Stimulated activated CD8-positive, alpha-beta memory T cell treated with anti-CD3 and anti-CD28 coated beads, Interleukin-4, amount 100 ng/mL, for 48 hours (primary cell): Measurements from ENCODE around the gene ZNF488.

Experiments
- DNase-seq: peaks from one replicate; pipeline ENCODE4 v3.0.0-alpha.2; 2020

The ZNF488 gene

DNA sequence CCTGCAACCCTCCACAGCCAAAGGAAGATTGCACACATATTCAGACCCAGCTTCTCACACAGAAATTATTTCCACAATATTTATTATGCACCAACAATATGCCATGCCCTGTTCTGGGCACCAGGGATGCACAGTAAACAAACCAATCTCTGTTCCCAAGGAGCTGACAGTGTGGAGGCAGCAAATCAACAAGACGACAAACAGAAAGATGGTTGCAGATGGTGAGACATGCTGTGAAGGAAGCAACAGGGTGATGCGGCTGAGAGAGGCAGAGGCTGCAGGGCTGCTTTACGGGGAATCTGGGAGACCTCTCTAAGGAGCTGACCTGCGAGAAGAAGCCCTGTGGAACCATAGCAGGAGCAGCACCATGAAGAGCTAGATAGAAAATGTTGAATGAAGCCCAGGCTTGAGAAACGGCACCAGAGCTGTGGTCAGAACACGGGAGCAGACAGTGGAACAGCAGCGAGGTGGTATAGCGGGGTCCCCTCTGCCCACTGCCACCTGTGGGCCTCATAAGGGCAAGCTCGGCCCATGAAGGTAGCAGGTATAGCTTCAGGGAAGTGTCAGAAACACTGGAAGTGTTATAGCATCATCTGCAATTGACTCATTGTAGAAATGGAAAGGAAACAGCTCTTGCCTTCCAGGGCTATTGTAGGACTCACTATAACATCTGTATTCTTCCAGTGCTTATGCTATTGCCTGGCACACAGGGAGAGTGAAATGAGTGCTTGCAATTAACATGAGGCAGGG lies 18.5 kb downstream of the ZNF488 start:
- no peak for DNase-seq

DNA sequence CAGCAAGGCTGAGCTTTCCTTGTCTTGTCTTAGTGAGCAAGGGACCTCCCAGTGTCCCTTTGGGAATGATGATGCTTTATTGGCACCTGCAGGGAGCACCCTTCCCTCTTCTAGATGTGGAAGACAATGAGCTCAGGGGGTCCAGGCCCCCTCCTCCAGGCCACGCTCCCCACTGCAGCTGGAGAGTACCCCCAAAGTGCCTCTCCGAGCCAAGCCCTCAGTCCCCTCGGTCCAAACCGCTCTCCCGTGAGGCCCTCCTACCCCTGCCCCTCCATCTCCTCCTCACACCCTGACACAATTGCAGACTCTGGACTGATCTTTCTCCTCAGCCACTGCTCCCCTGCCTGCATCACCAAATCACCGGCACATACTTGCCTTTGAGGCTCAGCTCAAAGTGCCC lies 19.2 kb downstream of the ZNF488 start:
- DNase-seq = no peak

DNA sequence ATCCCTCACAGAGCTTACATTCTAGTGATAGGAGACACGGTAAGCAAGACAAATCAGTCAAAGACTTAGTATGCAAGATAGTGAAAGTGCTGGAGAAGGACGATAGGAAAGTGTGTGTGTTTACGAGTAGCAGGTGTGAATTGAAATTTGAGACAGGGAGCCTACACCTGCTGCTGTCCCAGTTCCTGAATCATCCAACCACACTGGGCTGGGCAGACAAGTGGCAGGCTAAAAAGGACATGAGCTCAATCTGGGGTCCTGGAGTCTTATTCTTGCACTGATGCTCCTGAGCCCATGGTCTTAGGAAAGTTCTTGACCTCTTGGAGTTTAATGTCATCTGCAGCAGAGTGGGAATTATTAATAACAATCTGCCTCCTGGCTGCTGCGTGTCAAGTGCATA lies 19.7 kb downstream of the ZNF488 start:
- DNase-seq = no peak

DNA sequence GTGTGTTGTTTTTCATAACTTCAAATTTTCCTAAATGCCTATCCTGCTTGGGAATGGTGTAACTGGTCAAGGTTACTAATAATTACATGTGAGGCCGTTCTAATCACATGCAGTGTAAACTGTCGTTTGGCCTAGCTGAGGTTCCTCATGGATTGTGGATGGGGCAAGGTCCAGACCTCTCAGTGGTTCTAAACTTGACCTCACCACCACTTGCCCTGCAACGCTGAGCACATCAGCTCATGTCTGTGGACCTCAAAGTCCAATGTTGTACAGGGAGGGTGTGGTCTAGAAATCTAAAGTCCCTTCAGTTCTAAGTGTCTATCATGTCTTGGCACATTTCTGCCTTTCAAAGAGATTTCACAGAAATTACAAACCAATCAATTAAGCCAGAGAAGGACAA lies 20.3 kb downstream of the ZNF488 start:
- no peak for DNase-seq

DNA sequence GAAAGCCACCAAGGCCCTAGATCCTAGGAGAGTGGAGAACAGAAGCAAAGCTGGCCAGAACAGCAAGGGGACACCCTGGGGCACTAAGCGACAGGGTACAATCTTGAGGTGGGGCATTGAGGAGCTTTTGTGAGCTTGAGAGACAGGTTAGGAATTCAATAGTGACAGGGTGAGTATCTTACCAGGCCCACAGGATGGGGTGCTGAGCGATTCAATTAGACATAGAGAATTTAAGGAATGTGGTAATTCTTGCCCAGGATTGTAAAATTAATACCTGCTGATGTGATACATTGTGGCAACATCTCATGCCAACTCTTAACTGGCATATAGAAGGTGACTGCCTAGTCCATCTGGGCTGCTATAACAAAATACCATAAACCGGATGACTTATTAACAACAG lies 21.9 kb downstream of the ZNF488 start:
- no peak for DNase-seq

DNA sequence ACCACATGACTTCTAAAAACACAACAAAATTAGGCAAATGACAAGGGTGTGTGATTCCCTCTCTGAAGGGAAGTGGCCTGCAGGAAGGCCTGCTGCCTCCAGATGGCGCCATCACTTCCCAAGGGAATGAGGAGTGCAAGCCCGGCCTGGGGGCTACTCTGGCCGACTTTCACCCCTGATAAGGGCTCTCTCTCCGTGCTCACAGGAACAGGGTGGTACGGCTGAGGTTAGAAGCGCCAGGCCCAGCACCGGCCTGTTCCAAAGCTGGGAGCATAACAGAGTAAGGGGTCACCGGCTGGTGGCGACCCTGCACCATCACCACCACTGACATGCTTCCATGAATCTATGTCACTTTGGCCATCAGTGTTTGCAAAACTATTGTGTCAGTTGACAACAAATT lies 22.8 kb downstream of the ZNF488 start:
- peak; percentile 73 for DNase-seq

DNA sequence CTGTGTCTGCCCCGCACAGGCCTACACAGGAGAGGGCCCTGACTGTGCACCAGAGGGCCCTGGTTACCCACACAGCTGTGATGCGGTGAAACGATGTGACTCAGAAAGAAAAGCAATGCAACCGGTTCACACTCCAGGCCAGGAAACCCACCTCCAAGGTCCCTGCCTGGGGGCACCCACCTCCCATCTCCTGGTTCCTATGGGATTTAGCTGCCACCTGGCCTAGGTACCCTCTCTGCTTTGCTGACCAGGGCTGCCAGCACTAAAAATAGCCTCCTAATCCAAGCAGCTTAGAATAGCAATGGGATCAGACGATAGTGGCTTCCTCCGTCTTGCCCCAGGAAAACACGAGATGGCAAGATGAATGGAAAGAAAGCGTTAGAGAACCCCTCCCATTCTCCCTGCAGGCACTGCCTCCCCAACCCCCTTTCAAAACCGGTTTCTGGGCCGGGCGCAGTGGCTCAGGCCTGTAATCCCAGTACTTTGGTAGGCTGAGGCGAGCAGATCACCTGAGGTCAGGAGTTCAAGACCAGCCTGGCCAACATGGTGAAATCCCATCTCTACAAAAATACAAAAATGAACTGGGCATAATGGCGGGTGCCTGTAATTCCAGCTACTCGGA lies 23.6 kb downstream of the ZNF488 start:
- DNase-seq = no peak

DNA sequence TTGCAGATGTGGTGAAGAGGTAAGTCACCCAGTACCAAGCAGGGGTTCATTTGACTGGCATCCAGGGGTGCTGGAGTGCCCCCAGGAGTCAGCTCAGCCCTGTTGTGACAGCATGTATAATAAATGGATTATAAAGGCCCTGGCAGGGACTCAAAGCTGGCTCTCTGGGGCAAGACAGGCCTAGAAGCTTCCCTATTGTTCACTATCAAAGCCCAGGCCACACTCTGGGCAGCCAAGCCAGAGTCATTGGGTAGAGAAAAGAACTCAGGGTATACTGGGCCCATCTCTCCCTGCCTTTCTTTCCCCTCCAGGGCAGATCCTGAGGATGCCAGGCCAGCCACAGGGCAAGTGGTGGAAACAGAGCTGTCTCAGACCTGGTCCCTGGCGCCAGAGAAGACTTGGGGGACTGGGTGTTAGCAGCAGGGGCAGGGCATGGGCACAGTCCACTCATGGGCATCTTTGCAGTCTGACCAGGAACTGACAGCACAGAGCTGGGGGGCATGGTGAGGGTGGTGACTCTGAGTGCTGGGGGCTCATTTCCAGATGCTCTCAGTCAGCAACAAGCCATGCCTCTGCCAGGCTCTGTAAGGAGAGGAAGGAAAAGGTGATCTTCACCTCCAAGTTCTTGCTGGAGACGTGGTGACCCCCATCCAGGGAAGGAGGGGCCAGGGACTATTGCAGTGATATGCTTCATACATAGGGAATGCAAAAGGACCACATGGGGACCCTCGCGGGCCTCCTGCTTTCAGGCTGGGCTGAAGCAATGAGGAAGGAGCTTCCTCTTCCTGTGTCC lies 24.3 kb downstream of the ZNF488 start:
- DNase-seq = no peak

DNA sequence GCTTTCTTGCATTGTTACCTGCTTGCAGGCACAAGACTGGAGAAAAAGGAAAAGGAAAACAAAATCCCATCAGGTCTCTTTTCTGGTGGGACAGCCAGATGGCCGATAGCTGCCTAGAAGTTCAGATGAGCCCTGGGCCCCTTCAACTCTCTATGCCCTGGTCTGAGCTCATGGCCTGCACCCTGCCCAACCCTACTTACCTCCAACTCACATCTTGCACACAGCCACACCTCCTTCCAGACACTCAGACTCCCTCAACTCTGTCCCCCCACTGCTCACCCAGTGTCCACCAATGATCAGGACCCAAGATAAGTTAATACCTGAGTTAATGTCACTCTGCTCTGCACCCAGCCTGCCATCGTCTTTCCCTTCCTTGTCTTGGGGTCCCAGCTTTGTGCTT lies 25.0 kb downstream of the ZNF488 start:
- no peak for DNase-seq

DNA sequence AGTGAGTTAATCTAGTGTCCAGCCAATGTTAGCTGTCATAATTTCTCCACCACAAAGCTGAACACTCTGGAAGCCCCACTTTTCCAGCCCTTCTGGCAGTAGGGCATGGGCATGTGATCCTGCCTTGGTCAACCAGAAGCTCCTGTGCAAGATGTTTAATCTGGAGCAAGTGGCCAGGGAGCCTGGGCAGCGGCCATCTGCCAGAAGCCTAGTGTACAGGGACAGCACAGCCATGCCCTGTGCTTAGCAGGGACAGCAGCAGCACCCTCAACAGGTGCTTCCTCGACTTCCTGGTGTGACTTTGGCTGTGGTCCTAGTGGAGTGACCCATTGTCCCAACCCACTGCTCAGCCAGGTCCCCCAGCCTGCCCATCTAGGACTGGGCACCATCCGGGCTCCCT lies 25.6 kb downstream of the ZNF488 start:
- no peak for DNase-seq

DNA sequence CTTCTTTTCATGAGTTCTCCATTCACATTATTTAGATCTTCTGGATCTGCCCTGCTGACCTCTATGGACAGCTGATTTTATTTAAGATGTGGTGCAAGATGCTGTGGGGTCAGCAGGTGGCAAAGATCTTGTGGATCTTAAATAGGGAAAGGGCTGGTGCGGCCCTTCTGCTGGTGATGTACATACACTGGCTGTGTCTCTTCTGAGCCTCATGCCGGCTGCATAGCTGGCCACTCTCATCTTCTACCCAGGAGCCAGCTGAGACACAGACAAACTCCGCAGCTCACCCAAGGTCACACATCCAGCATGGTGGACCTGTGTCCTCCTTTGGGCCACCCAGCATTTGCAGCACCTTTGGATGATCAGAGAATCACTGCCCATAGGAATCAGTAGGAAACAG lies 26.2 kb downstream of the ZNF488 start:
- no peak for DNase-seq

DNA sequence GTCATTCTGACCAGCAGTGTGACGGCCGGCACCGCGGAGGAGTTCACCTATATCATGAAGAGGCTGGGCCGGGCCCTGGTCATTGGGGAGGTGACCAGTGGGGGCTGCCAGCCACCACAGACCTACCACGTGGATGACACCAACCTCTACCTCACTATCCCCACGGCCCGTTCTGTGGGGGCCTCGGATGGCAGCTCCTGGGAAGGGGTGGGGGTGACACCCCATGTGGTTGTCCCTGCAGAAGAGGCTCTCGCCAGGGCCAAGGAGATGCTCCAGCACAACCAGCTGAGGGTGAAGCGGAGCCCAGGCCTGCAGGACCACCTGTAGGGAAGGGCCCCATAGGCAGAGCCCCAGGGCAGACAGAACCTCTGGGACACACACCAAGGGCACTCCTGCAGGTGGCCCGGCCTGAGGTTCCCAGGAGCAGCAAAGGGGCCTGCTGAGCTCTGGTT lies 26.9 kb downstream of the ZNF488 start:
- no peak for DNase-seq

DNA sequence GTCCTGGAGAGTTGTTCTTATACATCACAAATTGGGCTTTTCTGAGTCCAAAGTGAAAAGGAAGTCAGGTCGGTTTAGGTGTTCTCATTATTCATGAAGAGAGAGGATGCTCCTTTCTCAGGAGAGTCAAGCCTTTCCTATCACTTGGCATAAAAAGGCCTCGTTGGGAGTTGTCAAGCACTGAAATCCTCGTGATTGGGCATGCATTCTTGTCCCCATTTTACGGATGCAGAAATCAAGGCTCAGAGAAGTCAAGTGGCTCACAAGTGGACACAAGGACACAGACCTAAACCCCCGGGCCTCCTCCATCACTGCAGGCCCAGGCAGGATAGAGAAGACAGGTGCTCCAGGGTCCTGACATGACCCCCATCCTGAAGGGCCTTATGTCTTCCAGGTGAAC lies 27.4 kb downstream of the ZNF488 start:
- DNase-seq = no peak

DNA sequence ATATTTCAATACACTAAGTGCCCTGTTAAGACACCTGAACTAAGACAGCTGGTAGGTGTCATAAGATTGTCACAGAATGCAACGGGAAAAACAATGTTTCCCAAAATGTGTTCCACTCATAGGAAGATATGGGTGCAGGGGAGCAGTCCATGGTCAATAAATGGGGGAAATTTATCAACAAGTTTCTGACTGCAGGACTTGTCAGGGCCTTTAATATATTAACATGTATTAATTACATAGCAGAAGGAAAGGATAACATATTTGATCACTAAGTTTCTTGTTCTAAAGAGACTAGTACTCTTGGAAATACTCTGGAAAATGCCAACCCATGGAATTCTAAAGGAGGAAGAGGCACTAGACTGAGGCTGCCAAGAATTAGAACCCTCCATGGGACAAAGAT lies 29.2 kb downstream of the ZNF488 start:
- DNase-seq = no peak

DNA sequence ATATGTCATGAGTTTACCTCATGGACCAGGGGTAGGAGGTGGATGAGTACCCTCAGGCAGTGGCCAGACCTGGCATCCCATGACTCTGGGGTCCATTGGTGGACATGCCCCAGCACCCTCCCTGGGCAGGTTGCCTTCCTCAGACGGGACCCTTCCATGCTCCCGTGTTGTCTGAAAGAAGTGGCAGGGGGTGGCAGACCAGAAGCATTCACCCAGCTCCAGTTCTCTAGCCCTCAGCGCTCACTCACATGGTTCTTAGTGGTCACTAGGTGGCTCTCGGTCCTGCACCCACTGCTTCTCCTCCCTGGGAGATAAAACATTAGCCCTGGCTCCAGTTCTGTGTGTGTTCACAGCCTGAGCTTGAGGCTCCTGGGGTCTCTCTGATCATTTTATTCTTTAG lies 29.9 kb downstream of the ZNF488 start:
- DNase-seq = no peak

DNA sequence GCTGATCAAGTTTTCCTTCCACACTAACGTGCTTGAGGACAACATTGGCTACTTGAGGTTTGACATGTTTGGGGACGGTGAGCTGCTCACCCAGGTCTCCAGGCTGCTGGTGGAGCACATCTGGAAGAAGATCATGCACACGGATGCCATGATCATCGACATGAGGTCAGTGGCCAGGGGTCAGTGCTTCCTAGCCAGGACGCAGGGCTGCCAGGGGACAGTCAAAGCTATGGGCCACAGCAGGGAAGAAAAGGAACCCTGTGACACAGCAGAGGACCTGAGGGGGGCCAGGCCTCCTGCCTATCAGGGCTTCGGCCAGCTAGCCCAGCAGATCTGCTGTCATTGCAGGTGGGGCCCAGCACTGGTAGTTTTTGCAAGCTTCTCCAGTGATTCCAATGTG lies 30.7 kb downstream of the ZNF488 start:
- no peak for DNase-seq

DNA sequence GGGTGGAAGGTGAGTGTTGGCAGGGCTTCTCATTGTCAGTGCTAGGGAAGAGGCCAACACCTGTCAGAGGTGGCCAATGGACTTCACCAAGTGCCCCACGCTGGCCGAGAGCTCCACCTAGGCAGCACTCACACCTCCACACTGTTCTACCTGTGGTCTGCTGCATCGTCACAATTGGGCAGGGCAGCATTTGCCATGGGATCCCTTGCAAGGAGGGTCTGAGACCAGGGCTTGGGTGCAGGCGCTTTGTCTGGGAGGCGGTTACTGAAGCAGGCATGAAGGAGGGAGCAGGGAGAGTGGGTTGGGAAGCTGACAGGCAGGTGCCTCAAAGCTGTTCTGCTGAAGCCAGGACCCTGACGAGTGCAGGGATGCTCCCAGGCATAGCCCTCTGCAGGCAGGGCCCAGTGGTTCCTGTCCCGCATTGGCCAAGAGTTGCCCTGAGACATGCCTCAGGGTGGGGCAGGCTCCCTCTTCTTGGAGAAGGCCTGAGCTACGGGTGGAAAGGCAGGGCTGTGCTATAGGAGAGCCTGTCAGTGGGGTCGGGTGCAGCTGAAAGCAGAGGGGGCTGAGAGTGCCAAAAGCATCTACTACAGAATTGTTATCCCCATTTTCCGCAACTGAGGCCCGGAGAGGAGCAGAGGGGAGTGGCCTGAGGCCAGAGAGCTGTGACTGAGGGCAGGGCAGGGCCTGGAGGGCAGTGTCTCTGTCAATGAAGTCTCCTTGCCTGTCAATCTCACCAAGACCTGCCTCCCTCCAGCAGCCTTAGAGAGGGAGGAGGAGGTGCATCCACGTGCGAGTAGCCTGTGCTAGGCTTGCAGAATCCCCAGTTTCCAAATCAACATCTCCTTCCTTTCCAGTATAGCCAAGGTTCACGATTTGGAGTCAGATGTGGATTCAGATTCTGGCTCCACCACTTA lies 31.9 kb downstream of the ZNF488 start:
- no peak for DNase-seq

DNA sequence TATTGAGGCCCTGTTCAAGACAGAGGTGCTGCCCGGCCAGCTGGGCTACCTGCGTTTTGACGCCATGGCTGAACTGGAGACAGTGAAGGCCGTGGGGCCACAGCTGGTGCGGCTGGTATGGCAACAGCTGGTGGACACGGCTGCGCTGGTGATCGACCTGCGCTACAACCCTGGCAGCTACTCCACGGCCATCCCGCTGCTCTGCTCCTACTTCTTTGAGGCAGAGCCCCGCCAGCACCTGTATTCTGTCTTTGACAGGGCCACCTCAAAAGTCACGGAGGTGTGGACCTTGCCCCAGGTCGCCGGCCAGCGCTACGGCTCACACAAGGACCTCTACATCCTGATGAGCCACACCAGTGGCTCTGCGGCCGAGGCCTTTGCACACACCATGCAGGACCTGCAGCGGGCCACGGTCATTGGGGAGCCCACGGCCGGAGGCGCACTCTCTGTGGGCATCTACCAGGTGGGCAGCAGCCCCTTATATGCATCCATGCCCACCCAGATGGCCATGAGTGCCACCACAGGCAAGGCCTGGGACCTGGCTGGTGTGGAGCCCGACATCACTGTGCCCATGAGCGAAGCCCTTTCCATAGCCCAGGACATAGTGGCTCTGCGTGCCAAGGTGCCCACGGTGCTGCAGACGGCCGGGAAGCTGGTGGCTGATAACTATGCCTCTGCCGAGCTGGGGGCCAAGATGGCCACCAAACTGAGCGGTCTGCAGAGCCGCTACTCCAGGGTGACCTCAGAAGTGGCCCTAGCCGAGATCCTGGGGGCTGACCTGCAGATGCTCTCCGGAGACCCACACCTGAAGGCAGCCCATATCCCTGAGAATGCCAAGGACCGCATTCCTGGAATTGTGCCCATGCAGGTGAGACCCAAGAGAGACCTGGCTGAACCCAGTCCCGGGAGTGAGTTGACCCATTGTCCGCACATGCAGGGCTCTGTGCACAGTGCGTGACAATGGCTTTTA lies 33.1 kb downstream of the ZNF488 start:
- DNase-seq = no peak

DNA sequence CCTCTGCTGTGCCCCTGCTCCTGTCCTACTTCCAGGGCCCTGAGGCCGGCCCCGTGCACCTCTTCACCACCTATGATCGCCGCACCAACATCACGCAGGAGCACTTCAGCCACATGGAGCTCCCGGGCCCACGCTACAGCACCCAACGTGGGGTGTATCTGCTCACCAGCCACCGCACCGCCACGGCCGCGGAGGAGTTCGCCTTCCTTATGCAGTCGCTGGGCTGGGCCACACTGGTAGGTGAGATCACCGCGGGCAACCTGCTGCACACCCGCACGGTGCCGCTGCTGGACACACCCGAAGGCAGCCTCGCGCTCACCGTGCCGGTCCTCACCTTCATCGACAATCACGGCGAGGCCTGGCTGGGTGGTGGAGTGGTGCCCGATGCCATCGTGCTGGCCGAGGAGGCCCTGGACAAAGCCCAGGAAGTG lies 34.1 kb downstream of the ZNF488 start:
- DNase-seq = no peak

DNA sequence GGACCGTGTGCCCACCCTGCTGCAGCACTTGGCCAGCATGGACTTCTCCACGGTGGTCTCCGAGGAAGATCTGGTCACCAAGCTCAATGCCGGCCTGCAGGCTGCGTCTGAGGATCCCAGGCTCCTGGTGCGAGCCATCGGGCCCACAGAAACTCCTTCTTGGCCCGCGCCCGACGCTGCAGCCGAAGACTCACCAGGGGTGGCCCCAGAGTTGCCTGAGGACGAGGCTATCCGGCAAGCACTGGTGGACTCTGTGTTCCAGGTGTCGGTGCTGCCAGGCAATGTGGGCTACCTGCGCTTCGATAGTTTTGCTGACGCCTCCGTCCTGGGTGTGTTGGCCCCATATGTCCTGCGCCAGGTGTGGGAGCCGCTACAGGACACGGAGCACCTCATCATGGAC lies 34.6 kb downstream of the ZNF488 start:
- DNase-seq = no peak

DNA sequence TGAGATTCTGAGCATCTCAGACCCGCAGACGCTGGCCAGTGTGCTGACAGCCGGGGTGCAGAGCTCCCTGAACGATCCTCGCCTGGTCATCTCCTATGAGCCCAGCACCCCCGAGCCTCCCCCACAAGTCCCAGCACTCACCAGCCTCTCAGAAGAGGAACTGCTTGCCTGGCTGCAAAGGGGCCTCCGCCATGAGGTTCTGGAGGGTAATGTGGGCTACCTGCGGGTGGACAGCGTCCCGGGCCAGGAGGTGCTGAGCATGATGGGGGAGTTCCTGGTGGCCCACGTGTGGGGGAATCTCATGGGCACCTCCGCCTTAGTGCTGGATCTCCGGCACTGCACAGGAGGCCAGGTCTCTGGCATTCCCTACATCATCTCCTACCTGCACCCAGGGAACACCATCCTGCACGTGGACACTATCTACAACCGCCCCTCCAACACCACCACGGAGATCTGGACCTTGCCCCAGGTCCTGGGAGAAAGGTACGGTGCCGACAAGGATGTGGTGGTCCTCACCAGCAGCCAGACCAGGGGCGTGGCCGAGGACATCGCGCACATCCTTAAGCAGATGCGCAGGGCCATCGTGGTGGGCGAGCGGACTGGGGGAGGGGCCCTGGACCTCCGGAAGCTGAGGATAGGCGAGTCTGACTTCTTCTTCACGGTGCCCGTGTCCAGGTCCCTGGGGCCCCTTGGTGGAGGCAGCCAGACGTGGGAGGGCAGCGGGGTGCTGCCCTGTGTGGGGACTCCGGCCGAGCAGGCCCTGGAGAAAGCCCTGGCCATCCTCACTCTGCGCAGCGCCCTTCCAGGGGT lies 35.2 kb downstream of the ZNF488 start:
- no peak for DNase-seq
